Measurements from ENCODE around the gene RADIL.
A peak's percentile ranks its signal among the peaks of the same experiment; 100 is the strongest.

The RADIL gene

DNA sequence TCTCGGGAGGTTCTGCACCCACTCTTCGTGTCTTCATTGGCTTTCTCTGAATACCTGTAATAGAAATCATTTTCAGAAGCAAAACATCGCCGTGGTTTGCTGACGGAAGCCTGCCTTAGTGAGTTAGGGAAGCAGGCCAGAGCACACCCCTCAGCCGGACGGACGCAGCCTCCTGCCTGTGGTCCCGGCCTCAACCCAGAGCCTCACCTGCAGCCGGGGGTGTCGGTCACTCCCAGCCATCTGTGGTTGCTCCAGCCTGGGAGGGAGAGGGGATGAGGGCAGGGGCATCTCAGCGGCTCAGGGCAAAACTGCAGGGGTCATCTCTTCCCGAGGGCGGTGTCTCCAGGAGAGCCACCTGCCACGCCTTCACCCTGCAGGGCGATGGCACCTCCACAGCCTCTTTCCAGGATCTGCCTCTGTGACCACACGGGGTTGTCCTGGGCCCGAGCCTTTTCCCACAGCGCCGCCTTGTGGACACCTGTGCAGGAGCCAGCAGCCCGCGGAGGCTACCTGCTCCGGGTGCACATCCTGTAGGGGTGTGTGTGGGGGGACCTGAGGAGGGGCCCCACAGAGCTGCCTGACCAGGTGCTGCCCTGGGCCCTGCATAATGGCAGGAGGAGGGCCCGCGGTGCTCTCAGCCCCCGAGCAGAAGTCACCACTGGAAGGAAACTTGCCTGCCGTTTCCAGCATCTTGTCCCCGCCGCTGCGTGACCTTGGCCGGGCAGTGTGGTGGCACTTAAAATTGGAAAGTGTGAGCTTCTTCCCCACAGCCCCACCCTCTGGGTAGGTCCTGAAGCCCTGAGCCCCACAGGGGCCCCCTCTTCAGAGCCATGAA lies 129.7 kb downstream of the RADIL start:
- DNase-seq, result peak; percentile 80

GRCh38 chr7:4751398-4751947 lies 132.0 kb downstream of the RADIL start:
- DNase-seq, result no peak

DNA sequence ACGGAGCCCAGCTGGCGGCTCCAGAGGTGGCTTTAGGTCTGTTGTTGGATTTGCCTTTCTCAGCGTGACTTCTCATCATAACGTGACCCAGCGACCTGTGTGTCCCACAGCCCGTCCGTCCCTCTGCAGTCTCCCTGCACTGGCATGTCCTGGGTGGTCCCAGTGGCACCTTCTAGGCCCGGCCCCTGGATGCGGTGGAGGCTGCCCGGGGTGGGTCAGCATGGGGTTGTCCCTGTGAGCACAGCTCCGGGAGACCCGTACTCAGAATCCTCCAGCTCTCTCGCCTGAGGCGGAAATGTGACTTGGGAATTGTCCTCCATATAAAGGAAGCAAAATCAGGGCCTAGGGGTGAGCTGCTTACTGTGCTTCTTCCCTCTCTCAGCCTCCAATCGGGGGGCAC lies 133.7 kb downstream of the RADIL start:
- DNase-seq, result no peak

GRCh38 chr7:4749363-4749762 lies 134.2 kb downstream of the RADIL start:
- DNase-seq, result no peak
